Neural cell (in vitro differentiated cells): ENCODE measurements around the gene CEP350. TPM values are rescaled to one million over a fixed set of nuclear protein-coding genes. Genes with fewer than 3 reads are reported as not detected.

Source experiments
- H2AFZ ChIP-seq: fragments of 200-600, 300-800 bp; sonication (generic), shearing (Covaris generic); 2 replicates; pipeline ENCODE4 v1.6.0; 2014; ENCODE audit warnings: low read depth, mild to moderate bottlenecking, antibody characterized with exemption, low read length, moderate library complexity
- H3F3A ChIP-seq: fragments of 200-600 bp; shearing (Covaris generic); 2 replicates; pipeline ENCODE4 v1.6.1; 2016; ENCODE audit warnings: mild to moderate bottlenecking, moderate library complexity, mixed read lengths, antibody characterized with exemption, low read length; ENCODE audit not compliant: insufficient read depth, poor library complexity, severe bottlenecking
- H3K27ac ChIP-seq: fragments of 200-600, 300-800 bp; sonication (generic), shearing (Covaris generic); 2 replicates; pipeline ENCODE4 v1.5.1; 2014; ENCODE audit warnings: mild to moderate bottlenecking, low read length, moderate library complexity
- H3K27me3 ChIP-seq: fragments of 300-800, 200-600 bp; sonication (generic), shearing (Covaris generic); 2 replicates; pipeline ENCODE4 v1.6.0; 2014; ENCODE audit warnings: mild to moderate bottlenecking, low read depth, low read length, moderate library complexity; ENCODE audit not compliant: insufficient read depth
- H3K36me3 ChIP-seq: fragments of 300-800, 200-600 bp; sonication (generic), shearing (Covaris generic); 2 replicates; pipeline ENCODE4 v1.5.1; 2014; ENCODE audit warnings: mild to moderate bottlenecking, antibody characterized with exemption, low read length, moderate library complexity; ENCODE audit not compliant: insufficient read depth
- H3K4me2 ChIP-seq: fragments of 300-800, 200-600 bp; sonication (generic), shearing (Covaris generic); 2 replicates; pipeline ENCODE4 v1.6.0; 2014; ENCODE audit warnings: mild to moderate bottlenecking, low read length
- H3K4me3 ChIP-seq: fragments of 300-800, 200-600 bp; sonication (generic), shearing (Covaris generic); 2 replicates; pipeline ENCODE4 v1.5.1; 2014; ENCODE audit warnings: mild to moderate bottlenecking, low read length, moderate library complexity
- H3K79me2 ChIP-seq: fragments of 200-600 bp; shearing (Covaris generic); replicated peaks from 2 replicates; pipeline ENCODE4 v1.6.0; 2014; ENCODE audit warnings: mild to moderate bottlenecking, low read length, moderate library complexity; ENCODE audit not compliant: insufficient read depth
- H3K9ac ChIP-seq: fragments of 300-800, 200-600 bp; sonication (generic), shearing (Covaris generic); 2 replicates; pipeline ENCODE4 v1.6.1; 2016; ENCODE audit warnings: mild to moderate bottlenecking, low read length, mixed read lengths
- H3K9me2 ChIP-seq: fragments of 200-600 bp; shearing (Covaris generic); 2 replicates; pipeline ENCODE4 v1.6.1; 2016; ENCODE audit warnings: mild to moderate bottlenecking, low read length, mixed read lengths; ENCODE audit not compliant: insufficient read depth
- H3K9me3 ChIP-seq: fragments of 200-600, 300-800 bp; sonication (generic), shearing (Covaris generic); 2 replicates; pipeline ENCODE4 v1.6.1; 2016; ENCODE audit warnings: mild to moderate bottlenecking, mixed run types, low read length, moderate library complexity, mixed read lengths
- H4K20me1 ChIP-seq: fragments of 200-600 bp; shearing (Covaris generic); 2 replicates; pipeline ENCODE4 v1.6.1; 2016; ENCODE audit warnings: mild to moderate bottlenecking, mixed run types; ENCODE audit not compliant: insufficient read depth
- EP300 ChIP-seq: fragments of 450-650 bp; conservative IDR thresholded peaks from 2 replicates; pipeline ENCODE4 v1.6.1; 2014; ENCODE audit warnings: antibody characterized with exemption, mild to moderate bottlenecking, moderate library complexity; ENCODE audit not compliant: poor library complexity, severe bottlenecking
- EZH2 ChIP-seq: fragments of 200-600, 300-800 bp; shearing (Covaris generic), sonication (generic); IDR thresholded peaks from 2 replicates; pipeline ENCODE4 v1.6.1; 2014; ENCODE audit warnings: antibody characterized with exemption, low read length, borderline replicate concordance, mild to moderate bottlenecking; ENCODE audit not compliant: insufficient read depth, poor library complexity, severe bottlenecking
- MXI1 ChIP-seq: fragments of 450-650 bp; conservative IDR thresholded peaks from 2 replicates; pipeline ENCODE4 v1.6.1; 2014; ENCODE audit warnings: antibody characterized with exemption, mild to moderate bottlenecking; ENCODE audit not compliant: poor library complexity, severe bottlenecking
- POLR2AphosphoS5 ChIP-seq: IDR thresholded peaks from 2 replicates; pipeline ENCODE4 v1.6.1; 2012
- RAD21 ChIP-seq: fragments of 450-650 bp; conservative IDR thresholded peaks from 2 replicates; pipeline ENCODE4 v1.6.1; 2014; ENCODE audit warnings: antibody characterized with exemption, mild to moderate bottlenecking, moderate library complexity
- SMC3 ChIP-seq: fragments of 450-650 bp; conservative IDR thresholded peaks from 2 replicates; pipeline ENCODE4 v1.6.1; 2014; ENCODE audit warnings: antibody characterized with exemption, mild to moderate bottlenecking, moderate library complexity; ENCODE audit not compliant: poor library complexity
- TAF1 ChIP-seq: IDR thresholded peaks from 2 replicates; pipeline ENCODE4 v1.6.1; 2012; ENCODE audit warnings: low read depth
- polyA plus RNA-seq: library from polyadenylated mRNA; depleted of rRNA; stranded (reverse); fragments of >200 nt; gene quantifications from 2 replicates; pipeline ENCODE4 v1.2.3, GENCODE V29; 2014
- TF ChIP-seq, protein P1 (sequence below): IDR thresholded peaks from 2 replicates; pipeline ENCODE4 v1.6.1; 2012; ENCODE audit warnings: borderline replicate concordance
- TF ChIP-seq, protein P2 (sequence below): fragments of 450-650 bp; IDR thresholded peaks from 2 replicates; pipeline ENCODE4 v1.5.1; 2014; ENCODE audit warnings: antibody characterized with exemption, mild to moderate bottlenecking, moderate library complexity; ENCODE audit not compliant: poor library complexity, severe bottlenecking

CEP350 gene
- polyA plus RNA-seq, 1 donor from 2014 or later = 28.1 TPM

GRCh38 chr1:179925922-179926849 is 28.4 kb upstream of the CEP350 start:
- no peaks in the 10 kb centered on the region for H3K9me3 ChIP-seq
- H3K9me2 ChIP-seq = no peaks in the 10 kb centered on the region
- H3K27ac ChIP-seq = no peak overlapping the region
- no peaks in the 10 kb centered on the region for H3F3A ChIP-seq
- no peaks in the 10 kb centered on the region for H3K27me3 ChIP-seq
- H3K79me2 ChIP-seq = no peaks in the 10 kb centered on the region
- H3K9ac ChIP-seq = no peak overlapping the region
- TF ChIP-seq TAF1 (no peak), EP300 (no peak), SMC3 (no peak), POLR2AphosphoS5 (no peak)
- TF ChIP-seq, protein P1, sequence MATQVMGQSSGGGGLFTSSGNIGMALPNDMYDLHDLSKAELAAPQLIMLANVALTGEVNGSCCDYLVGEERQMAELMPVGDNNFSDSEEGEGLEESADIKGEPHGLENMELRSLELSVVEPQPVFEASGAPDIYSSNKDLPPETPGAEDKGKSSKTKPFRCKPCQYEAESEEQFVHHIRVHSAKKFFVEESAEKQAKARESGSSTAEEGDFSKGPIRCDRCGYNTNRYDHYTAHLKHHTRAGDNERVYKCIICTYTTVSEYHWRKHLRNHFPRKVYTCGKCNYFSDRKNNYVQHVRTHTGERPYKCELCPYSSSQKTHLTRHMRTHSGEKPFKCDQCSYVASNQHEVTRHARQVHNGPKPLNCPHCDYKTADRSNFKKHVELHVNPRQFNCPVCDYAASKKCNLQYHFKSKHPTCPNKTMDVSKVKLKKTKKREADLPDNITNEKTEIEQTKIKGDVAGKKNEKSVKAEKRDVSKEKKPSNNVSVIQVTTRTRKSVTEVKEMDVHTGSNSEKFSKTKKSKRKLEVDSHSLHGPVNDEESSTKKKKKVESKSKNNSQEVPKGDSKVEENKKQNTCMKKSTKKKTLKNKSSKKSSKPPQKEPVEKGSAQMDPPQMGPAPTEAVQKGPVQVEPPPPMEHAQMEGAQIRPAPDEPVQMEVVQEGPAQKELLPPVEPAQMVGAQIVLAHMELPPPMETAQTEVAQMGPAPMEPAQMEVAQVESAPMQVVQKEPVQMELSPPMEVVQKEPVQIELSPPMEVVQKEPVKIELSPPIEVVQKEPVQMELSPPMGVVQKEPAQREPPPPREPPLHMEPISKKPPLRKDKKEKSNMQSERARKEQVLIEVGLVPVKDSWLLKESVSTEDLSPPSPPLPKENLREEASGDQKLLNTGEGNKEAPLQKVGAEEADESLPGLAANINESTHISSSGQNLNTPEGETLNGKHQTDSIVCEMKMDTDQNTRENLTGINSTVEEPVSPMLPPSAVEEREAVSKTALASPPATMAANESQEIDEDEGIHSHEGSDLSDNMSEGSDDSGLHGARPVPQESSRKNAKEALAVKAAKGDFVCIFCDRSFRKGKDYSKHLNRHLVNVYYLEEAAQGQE = no peak
- H2AFZ ChIP-seq = no peak overlapping the region
- no peak overlapping the region for H3K4me3 ChIP-seq
- H4K20me1 ChIP-seq = no peaks in the 10 kb centered on the region
- no peak overlapping the region for H3K4me2 ChIP-seq
- H3K36me3 ChIP-seq = no peaks in the 10 kb centered on the region

GRCh38 chr1:179926850-179927205 is 27.8 kb upstream of the CEP350 start:
- H3K9me3 ChIP-seq = no peaks in the 10 kb centered on the region
- H3K36me3 ChIP-seq = no peaks in the 10 kb centered on the region
- H3K4me2 ChIP-seq = no peak overlapping the region
- H3K27ac ChIP-seq = no peak overlapping the region
- no peak overlapping the region for H3K9ac ChIP-seq
- H3K27me3 ChIP-seq = no peaks in the 10 kb centered on the region
- H3K79me2 ChIP-seq = no peaks in the 10 kb centered on the region
- TF ChIP-seq, protein P2, sequence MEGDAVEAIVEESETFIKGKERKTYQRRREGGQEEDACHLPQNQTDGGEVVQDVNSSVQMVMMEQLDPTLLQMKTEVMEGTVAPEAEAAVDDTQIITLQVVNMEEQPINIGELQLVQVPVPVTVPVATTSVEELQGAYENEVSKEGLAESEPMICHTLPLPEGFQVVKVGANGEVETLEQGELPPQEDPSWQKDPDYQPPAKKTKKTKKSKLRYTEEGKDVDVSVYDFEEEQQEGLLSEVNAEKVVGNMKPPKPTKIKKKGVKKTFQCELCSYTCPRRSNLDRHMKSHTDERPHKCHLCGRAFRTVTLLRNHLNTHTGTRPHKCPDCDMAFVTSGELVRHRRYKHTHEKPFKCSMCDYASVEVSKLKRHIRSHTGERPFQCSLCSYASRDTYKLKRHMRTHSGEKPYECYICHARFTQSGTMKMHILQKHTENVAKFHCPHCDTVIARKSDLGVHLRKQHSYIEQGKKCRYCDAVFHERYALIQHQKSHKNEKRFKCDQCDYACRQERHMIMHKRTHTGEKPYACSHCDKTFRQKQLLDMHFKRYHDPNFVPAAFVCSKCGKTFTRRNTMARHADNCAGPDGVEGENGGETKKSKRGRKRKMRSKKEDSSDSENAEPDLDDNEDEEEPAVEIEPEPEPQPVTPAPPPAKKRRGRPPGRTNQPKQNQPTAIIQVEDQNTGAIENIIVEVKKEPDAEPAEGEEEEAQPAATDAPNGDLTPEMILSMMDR = no peak
- TF ChIP-seq RAD21 (no peak), TAF1 (no peak), MXI1 (no peak), POLR2AphosphoS5 (no peak), EZH2 (no peak), EP300 (no peak), SMC3 (no peak)
- TF ChIP-seq, protein P1 = no peak
- no peak overlapping the region for H2AFZ ChIP-seq
- no peak overlapping the region for H3K4me3 ChIP-seq
- no peaks in the 10 kb centered on the region for H3K9me2 ChIP-seq
- H3F3A ChIP-seq = no peaks in the 10 kb centered on the region
- H4K20me1 ChIP-seq = no peaks in the 10 kb centered on the region
